Nephron (organoid): ENCODE data around the gene AKR1E2.
A peak's percentile ranks its signal among the peaks of the same experiment; 100 is the strongest.

Source experiments
- H3K27ac Mint-ChIP-seq, 3 experiments: 2 replicates each; pipeline ENCODE4 v1.8.0; 2020; ENCODE audit warnings: mixed read lengths in 3 of 3, mild to moderate bottlenecking in 2 of 3, moderate library complexity in 1 of 3
- H3K27me3 Mint-ChIP-seq: 2 replicates; pipeline ENCODE4 v1.8.0; 2021; ENCODE audit warnings: low read depth, mild to moderate bottlenecking, moderate library complexity, mixed read lengths
- H3K36me3 Mint-ChIP-seq: 2 replicates; pipeline ENCODE4 v1.8.0; 2020; ENCODE audit warnings: low read depth, mixed read lengths
- H3K4me1 Mint-ChIP-seq: 2 replicates; pipeline ENCODE4 v1.8.0; 2020; ENCODE audit warnings: mixed read lengths
- H3K4me3 Mint-ChIP-seq, 3 experiments: 2 replicates each; pipeline ENCODE4 v1.8.0; 2020; ENCODE audit warnings: mild to moderate bottlenecking in 3 of 3, mixed read lengths in 3 of 3, moderate library complexity in 2 of 3
- H3K9me3 Mint-ChIP-seq: 2 replicates; pipeline ENCODE4 v1.8.0; 2020; ENCODE audit warnings: mixed read lengths
- CTCF ChIP-seq, 3 experiments: fragments of 200-600 bp; sonication (generic); IDR thresholded peaks; one replicate each; pipeline ENCODE4 v1.5.0; 2021; ENCODE audit warnings: antibody characterized with exemption in 3 of 3; ENCODE audit not compliant: unreplicated experiment in 3 of 3

The AKR1E2 gene

GRCh38 chr10:4792381-4792780, 33.6 kb upstream of the AKR1E2 start:
- peaks cover 6% of the 10 kb centered on the region for H3K9me3 Mint-ChIP-seq
- peak overlapping the region in 2 of 3 experiments; percentile 7 to 14 for H3K27ac Mint-ChIP-seq
- no peaks in the 10 kb centered on the region for H3K27me3 Mint-ChIP-seq
- H3K36me3 Mint-ChIP-seq: no peaks in the 10 kb centered on the region
- no peaks in the 10 kb centered on the region for H3K4me1 Mint-ChIP-seq
- TF ChIP-seq CTCF (IDR thresholded peaks at IDR 0.05; ENCODE audit: unreplicated experiment in 3 of 3): no peak
- no peak overlapping the region for H3K4me3 Mint-ChIP-seq

GRCh38 chr10:4801405-4801804, 24.6 kb upstream of the AKR1E2 start:
- no peaks in the 10 kb centered on the region for H3K27me3 Mint-ChIP-seq
- no peak overlapping the region for H3K4me3 Mint-ChIP-seq
- no peaks in the 10 kb centered on the region for H3K36me3 Mint-ChIP-seq
- TF ChIP-seq CTCF (IDR thresholded peaks at IDR 0.05; ENCODE audit: unreplicated experiment in 3 of 3): no peak
- no peaks in the 10 kb centered on the region for H3K4me1 Mint-ChIP-seq
- H3K27ac Mint-ChIP-seq: no peak overlapping the region
- H3K9me3 Mint-ChIP-seq: no peaks in the 10 kb centered on the region

GRCh38 chr10:4802711-4803487, 23.1 kb upstream of the AKR1E2 start:
- Mint-ChIP-seq H3K27me3 (no peaks in the 10 kb centered on the region), H3K36me3 (no peaks in the 10 kb centered on the region), H3K27ac (no peak overlapping the region), H3K9me3 (no peaks in the 10 kb centered on the region), H3K4me1 (no peaks in the 10 kb centered on the region), H3K4me3 (no peak overlapping the region)
- TF ChIP-seq CTCF (IDR thresholded peaks at IDR 0.05; ENCODE audit: unreplicated experiment in 3 of 3): no peak

- no peaks in the 10 kb centered on the region for H3K36me3 Mint-ChIP-seq
- no peak overlapping the region for H3K4me3 Mint-ChIP-seq
- H3K9me3 Mint-ChIP-seq: no peaks in the 10 kb centered on the region
- no peak for TF ChIP-seq CTCF (IDR thresholded peaks at IDR 0.05; ENCODE audit: unreplicated experiment in 3 of 3)
- no peak overlapping the region for H3K27ac Mint-ChIP-seq
- no peaks in the 10 kb centered on the region for H3K27me3 Mint-ChIP-seq
- H3K4me1 Mint-ChIP-seq: no peaks in the 10 kb centered on the region
Observed at GRCh38 chr10:4803822-4804221, 22.2 kb upstream of the AKR1E2 start.

- H3K9me3 Mint-ChIP-seq: no peaks in the 10 kb centered on the region
- no peak for TF ChIP-seq CTCF (IDR thresholded peaks at IDR 0.05; ENCODE audit: unreplicated experiment in 3 of 3)
- no peak overlapping the region for H3K4me3 Mint-ChIP-seq
- no peaks in the 10 kb centered on the region for H3K27me3 Mint-ChIP-seq
- H3K27ac Mint-ChIP-seq: no peak overlapping the region
- H3K36me3 Mint-ChIP-seq: no peaks in the 10 kb centered on the region
- no peaks in the 10 kb centered on the region for H3K4me1 Mint-ChIP-seq
Observed at GRCh38 chr10:4804465-4804864, 21.5 kb upstream of the AKR1E2 start.

- Mint-ChIP-seq H3K4me3 (no peak overlapping the region), H3K27ac (no peak overlapping the region), H3K27me3 (peaks cover 5% of the 10 kb centered on the region)
Observed at GRCh38 chr10:4806534-4806933, 19.5 kb upstream of the AKR1E2 start.

More at GRCh38 chr10:4806534-4806933, 19.5 kb upstream of the AKR1E2 start:
- Mint-ChIP-seq H3K9me3 (no peaks in the 10 kb centered on the region), H3K4me1 (peaks cover 5% of the 10 kb centered on the region), H3K36me3 (no peaks in the 10 kb centered on the region)
- no peak for TF ChIP-seq CTCF (IDR thresholded peaks at IDR 0.05; ENCODE audit: unreplicated experiment in 3 of 3)
